Endodermal cell (in vitro differentiated cells): ENCODE data around the gene GCSAM. TPM values are rescaled to one million over a fixed set of nuclear protein-coding genes. Genes with fewer than 3 reads are reported as not detected.

ENCODE experiments used
- DNase-seq: peaks from one replicate; pipeline ENCODE4 v3.0.0-alpha.2; 2017
- H3K27ac ChIP-seq: 2 replicates; pipeline ENCODE4 v1.5.1; 2013; ENCODE audit warnings: mild to moderate bottlenecking, low read depth, low read length, moderate library complexity
- H3K27me3 ChIP-seq: 2 replicates; pipeline ENCODE4 v1.6.1; 2013; ENCODE audit warnings: mild to moderate bottlenecking, low read length, moderate library complexity; ENCODE audit not compliant: insufficient read depth, control insufficient read depth, poor library complexity, severe bottlenecking
- H3K36me3 ChIP-seq: 2 replicates; pipeline ENCODE4 v1.7.0; 2013; ENCODE audit warnings: mild to moderate bottlenecking, low read length, moderate library complexity; ENCODE audit not compliant: control insufficient read depth, insufficient read depth
- H3K4me1 ChIP-seq: one replicate; pipeline ENCODE4 v1.7.0; 2013; ENCODE audit warnings: low read length; ENCODE audit not compliant: control insufficient read depth, insufficient read depth
- H3K4me3 ChIP-seq: 2 replicates; pipeline ENCODE4 v1.5.1; 2013; ENCODE audit warnings: mild to moderate bottlenecking, low read length, moderate library complexity
- H3K9ac ChIP-seq: 2 replicates; pipeline ENCODE4 v1.6.1; 2013; ENCODE audit warnings: mild to moderate bottlenecking, low read length, moderate library complexity; ENCODE audit not compliant: poor library complexity, severe bottlenecking; ENCODE audit errors: extremely low read depth
- H3K9me3 ChIP-seq: 2 replicates; pipeline ENCODE4 v1.6.1; 2013; ENCODE audit warnings: mild to moderate bottlenecking, low read length, moderate library complexity; ENCODE audit not compliant: control insufficient read depth
- H3K27ac Mint-ChIP-seq: 2 replicates; pipeline ENCODE4 v1.8.0; 2020; ENCODE audit warnings: mixed read lengths
- H3K27me3 Mint-ChIP-seq: 2 replicates; pipeline ENCODE4 v1.8.0; 2021; ENCODE audit warnings: mild to moderate bottlenecking, mixed read lengths; ENCODE audit not compliant: insufficient read depth
- H3K36me3 Mint-ChIP-seq: 2 replicates; pipeline ENCODE4 v1.8.0; 2020; ENCODE audit warnings: low read depth, mixed read lengths
- H3K4me1 Mint-ChIP-seq: 2 replicates; pipeline ENCODE4 v1.8.0; 2020; ENCODE audit warnings: mixed read lengths
- H3K4me3 Mint-ChIP-seq: 2 replicates; pipeline ENCODE4 v1.8.0; 2020; ENCODE audit warnings: mild to moderate bottlenecking, moderate library complexity, mixed read lengths
- H3K9me3 Mint-ChIP-seq: 2 replicates; pipeline ENCODE4 v1.8.0; 2020; ENCODE audit warnings: mild to moderate bottlenecking, mixed read lengths
- WGBS, 2 experiments: methylation state at CpG; one replicate each; pipeline versions ENCODE4 v1.1.5 to v1.1.7; 2013; ENCODE audit warnings: missing lambda C conversion rate in 2 of 2, mixed read lengths in 1 of 2; ENCODE audit not compliant: insufficient coverage in 1 of 2, insufficient read length in 1 of 2; 5-methylcytosine and 5-hydroxymethylcytosine counted together
- total RNA-seq, 2 donors: library from RNA; stranded (reverse); fragmentation: NEBNext Ultra II Directional in 1 of 2; extraction: Animal tissue kit (Norgen Biotek cat#: 25700) in 1 of 2; gene quantifications; 2 replicates in 1 of 2; 3 replicates in 1 of 2; pipeline ENCODE4 v1.2.1, GENCODE V29; 2021
- TF ChIP-seq, protein P1 (sequence below): fragments of 200-600 bp; sonication (generic); conservative IDR thresholded peaks from 2 replicates; pipeline ENCODE4 v1.5.0; 2021; ENCODE audit warnings: antibody characterized with exemption, mild to moderate bottlenecking

Gene GCSAM
- total RNA-seq, 2 donors from 2014 or later, result not detected

GRCh38 chr3:112171144-112171543, 38.1 kb upstream of the GCSAM start:
- Histone ChIP-seq H3K27ac (no peak overlapping the region), H3K9ac (no peak overlapping the region), H3K4me1 (no peaks in the 10 kb centered on the region), H3K27me3 (no peaks in the 10 kb centered on the region), H3K36me3 (no peaks in the 10 kb centered on the region), H3K4me3 (no peak overlapping the region), H3K9me3 (peaks cover 2% of the 10 kb centered on the region)
- Mint-ChIP-seq H3K27ac (no peak overlapping the region), H3K9me3 (peaks cover 5% of the 10 kb centered on the region), H3K27me3 (no peaks in the 10 kb centered on the region), H3K4me3 (no peak overlapping the region), H3K4me1 (no peaks in the 10 kb centered on the region), H3K36me3 (peaks cover 2% of the 10 kb centered on the region)
- TF ChIP-seq, protein P1, sequence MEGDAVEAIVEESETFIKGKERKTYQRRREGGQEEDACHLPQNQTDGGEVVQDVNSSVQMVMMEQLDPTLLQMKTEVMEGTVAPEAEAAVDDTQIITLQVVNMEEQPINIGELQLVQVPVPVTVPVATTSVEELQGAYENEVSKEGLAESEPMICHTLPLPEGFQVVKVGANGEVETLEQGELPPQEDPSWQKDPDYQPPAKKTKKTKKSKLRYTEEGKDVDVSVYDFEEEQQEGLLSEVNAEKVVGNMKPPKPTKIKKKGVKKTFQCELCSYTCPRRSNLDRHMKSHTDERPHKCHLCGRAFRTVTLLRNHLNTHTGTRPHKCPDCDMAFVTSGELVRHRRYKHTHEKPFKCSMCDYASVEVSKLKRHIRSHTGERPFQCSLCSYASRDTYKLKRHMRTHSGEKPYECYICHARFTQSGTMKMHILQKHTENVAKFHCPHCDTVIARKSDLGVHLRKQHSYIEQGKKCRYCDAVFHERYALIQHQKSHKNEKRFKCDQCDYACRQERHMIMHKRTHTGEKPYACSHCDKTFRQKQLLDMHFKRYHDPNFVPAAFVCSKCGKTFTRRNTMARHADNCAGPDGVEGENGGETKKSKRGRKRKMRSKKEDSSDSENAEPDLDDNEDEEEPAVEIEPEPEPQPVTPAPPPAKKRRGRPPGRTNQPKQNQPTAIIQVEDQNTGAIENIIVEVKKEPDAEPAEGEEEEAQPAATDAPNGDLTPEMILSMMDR, result no peak
- DNase-seq, result no peak
- WGBS, 2 experiments, result 91 to 97% methylated on average over 3 of the region's 3 CpGs

DNA sequence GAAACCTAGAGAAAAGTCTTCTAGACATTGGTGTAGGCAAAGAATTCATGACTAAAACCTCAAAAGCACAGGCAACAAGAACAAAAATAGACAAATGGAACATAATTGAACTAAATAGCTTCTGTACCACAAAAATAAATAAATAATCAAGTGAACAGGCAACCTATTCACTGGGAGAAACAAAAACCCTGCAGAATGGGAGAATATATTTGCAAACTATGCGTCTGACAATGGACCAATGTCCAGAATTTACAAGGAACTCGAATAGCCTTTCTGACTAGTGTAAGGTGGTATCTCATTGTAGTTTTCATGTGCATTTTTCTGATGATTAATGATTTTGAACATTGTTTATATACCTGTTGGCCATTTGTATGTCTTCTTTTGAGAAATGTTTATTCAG, 37.0 kb upstream of the GCSAM start:
- H3K9me3 Mint-ChIP-seq, result peaks cover 16% of the 10 kb centered on the region
- Histone ChIP-seq H3K9ac (no peak overlapping the region), H3K4me3 (no peak overlapping the region), H3K36me3 (no peaks in the 10 kb centered on the region), H3K27me3 (no peaks in the 10 kb centered on the region), H3K9me3 (peaks cover 6% of the 10 kb centered on the region), H3K4me1 (no peaks in the 10 kb centered on the region), H3K27ac (no peak overlapping the region)
- WGBS, 2 experiments, result 94 to 95% methylated on average over 2 of the region's 2 CpGs
- no peak for DNase-seq
- no peaks in the 10 kb centered on the region for H3K27me3 Mint-ChIP-seq
- no peak overlapping the region for H3K27ac Mint-ChIP-seq
- peaks cover 2% of the 10 kb centered on the region for H3K36me3 Mint-ChIP-seq
- H3K4me3 Mint-ChIP-seq, result no peak overlapping the region
- no peaks in the 10 kb centered on the region for H3K4me1 Mint-ChIP-seq
- TF ChIP-seq, protein P1, result no peak

DNA sequence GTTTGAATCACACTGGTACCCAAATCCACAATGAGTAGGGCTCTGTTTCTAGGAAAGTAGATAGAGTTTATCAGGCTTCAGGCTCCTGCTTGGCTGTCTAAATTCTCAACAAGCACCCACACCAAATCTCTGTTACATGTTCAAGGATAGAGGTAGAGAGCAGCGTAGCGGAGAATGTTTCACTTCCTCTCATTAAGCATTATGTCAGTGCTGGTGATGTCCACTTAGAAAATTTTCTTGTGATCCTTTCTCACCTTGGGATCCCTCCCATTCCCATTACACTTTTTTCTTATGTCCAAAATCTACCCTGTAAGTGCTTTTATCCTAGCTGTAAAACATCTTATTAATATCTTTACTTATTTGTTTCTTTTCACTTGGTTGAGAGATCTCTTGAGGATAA, 34.7 kb upstream of the GCSAM start:
- Mint-ChIP-seq H3K4me1 (no peaks in the 10 kb centered on the region), H3K27me3 (no peaks in the 10 kb centered on the region), H3K27ac (no peak overlapping the region), H3K4me3 (no peak overlapping the region), H3K9me3 (peaks cover 22% of the 10 kb centered on the region), H3K36me3 (peaks cover 2% of the 10 kb centered on the region)
- Histone ChIP-seq H3K4me3 (no peak overlapping the region), H3K9me3 (peaks cover 6% of the 10 kb centered on the region), H3K36me3 (no peaks in the 10 kb centered on the region), H3K27me3 (no peaks in the 10 kb centered on the region), H3K27ac (no peak overlapping the region), H3K9ac (no peak overlapping the region), H3K4me1 (no peaks in the 10 kb centered on the region)
- TF ChIP-seq, protein P1, result no peak
- DNase-seq, result no peak
- 96% methylated on average over 2 of the region's 2 CpGs; no CpG with 5 or more reads in 1 of the 2 experiments for WGBS, 2 experiments
